ENCODE measurements around the gene ZNF224. TPM values are rescaled to one million over a fixed set of nuclear protein-coding genes. Genes with fewer than 3 reads are reported as not detected.
"Not testable (repeated sequence)": the region's sequence is repeated elsewhere in the genome, so short reads cannot be mapped to it uniquely, and the experiment has no call there.

The ZNF224 gene
- polyA plus RNA-seq (2013, experiment 1 of 2; ENCODE audit: insufficient read length), result 8.8 TPM
- polyA plus RNA-seq (2013, experiment 2 of 2; ENCODE audit: insufficient read length), result 8.4 TPM

- peak; percentile 92 for DNase-seq
These were observed at the start of gene ZNF224 for GRCh38 chr19:44093931-44094765. Gene ZNF224 (plus strand): TSS chr19:44094361. CDS start chr19:44097874, 3,513 bp downstream.

- no peak for DNase-seq
These were observed 43.2 kb upstream of the ZNF224 start for GRCh38 chr19:44050740-44051649.

GRCh38 chr19:44051650-44052402 is 42.3 kb upstream of the ZNF224 start, which contains the start of gene ZNF223:
Gene ZNF223 (plus strand): TSS chr19:44052036. CDS start chr19:44055177, 3,141 bp downstream.
- DNase-seq, result peak; percentile 94

DNA sequence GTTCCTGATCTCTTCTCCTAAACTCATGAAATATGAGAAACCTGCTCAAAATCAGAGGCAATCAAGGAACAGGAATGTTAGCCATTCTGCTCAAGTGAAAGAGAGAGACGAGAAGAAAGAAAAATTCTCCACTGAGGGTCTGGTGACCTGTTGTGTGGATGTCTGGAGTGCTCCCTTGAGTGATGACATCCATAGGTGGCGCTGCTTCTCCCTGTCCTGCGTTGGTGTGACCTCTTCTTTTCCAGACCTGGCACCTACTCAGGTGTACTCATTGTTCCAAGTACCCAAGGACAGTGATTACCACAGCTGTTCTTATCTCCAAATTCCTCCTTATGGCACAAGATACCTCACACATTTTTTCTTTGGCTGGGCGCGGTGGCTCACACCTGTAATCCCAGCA is 38.3 kb upstream of the ZNF224 start:
- DNase-seq, result no peak

- no peak for DNase-seq
These were observed 34.9 kb upstream of the ZNF224 start for GRCh38 chr19:44059229-44059628.

- no peak for DNase-seq
These were observed 33.1 kb upstream of the ZNF224 start for GRCh38 chr19:44061038-44061437.

DNA sequence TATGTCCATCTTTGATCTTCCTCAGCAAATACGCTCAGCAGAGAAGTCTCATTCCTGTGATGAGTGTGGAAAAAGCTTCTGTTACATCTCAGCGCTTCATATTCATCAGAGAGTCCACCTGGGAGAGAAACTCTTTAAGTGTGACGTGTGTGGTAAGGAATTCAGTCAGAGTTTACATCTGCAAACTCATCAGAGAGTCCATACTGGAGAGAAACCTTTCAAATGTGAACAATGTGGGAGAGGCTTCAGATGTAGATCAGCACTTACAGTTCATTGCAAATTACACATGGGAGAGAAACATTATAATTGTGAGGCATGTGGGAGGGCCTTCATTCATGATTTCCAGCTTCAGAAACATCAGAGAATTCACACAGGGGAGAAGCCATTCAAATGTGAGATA is 27.9 kb upstream of the ZNF224 start:
- DNase-seq, result no peak

- DNase-seq, result no peak
These were observed 24.7 kb upstream of the ZNF224 start for GRCh38 chr19:44069415-44069814.

DNA sequence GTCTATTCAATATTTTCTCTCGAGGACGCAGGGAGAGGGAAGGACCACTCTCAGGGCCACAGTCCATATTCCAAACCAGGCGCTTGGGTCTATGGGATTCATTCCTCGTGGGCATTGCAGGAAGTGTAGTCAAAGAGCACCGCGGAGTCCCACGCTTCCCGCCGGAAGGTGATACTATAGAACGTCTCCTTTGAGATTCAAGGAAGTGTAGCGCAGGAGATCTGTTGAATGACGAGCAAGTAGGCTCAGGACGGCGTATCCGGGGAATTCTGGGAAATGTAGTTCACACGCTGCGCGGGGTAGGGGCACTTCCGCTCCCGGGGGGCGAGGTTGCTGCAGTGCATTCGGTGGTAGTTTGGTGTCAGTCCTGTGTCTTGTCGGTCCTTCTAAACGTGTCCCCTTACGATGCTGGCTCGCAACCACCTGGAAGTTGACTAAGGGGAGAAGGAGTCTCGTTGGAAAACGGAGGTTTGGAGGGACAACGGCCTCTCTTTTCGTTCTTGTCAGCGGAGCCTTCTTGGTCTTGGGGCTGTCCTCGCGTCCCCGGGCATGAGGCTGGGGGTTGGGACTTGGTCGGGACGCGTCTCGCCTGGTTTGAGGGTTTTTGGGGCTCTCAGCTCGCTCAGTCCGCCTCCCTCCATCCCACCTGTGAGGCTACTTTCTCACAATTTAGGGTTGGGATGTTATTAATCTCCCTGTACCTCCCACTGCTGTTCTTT is 22.2 kb upstream of the ZNF224 start, which contains the start of gene ZNF284:
Gene ZNF284, plus strand, starts transcription at position 336 of the 719 bp plus-strand sequence. CDS start 4,231 bp downstream, outside the sequence.
- DNase-seq, result peak; percentile 93

DNA sequence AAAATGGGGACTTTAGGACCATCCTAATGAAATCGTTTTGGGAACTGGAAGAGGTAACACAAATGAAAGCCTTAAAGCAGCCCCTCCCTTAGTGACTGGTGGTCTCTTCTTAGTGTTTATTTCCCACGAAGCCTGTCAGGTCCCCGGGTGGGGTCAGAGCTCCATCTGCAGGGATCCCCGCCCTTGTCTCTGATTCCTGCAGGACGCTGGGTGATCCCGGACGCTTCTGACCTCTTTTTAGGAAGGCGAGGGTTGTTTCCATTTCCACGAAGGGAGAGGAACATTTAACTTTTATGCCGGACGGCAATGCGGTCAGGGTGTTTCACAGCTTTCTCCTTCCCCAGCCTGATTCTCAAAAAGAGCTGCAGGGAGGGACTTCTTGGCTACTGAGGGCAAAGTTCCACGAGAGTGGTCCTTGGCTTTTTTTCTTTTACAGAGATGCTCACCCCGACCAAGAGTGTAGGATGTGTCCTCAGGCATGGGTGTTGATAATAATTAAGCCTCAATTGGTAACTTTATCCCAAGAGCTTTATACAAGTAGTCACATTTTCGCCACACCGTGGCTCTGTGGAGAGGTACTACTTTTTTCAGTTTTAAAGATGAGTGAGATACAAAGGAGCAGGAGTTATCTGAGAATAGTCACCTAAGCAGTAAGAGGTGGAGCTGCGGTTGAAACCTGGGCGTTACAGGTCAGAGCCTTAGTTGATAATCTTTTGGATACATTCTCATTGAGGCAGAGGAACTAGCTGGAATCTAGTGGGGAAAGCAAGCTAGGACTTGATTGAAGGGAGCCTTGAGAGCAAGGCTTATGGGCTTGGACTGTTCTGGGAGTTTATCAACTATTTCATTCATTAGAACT is 21.4 kb upstream of the ZNF224 start:
- peak; percentile 1 for DNase-seq

GRCh38 chr19:44076325-44076724 is 17.8 kb upstream of the ZNF224 start:
- DNase-seq, result no peak

GRCh38 chr19:44092108-44092507 is 2.1 kb upstream of the ZNF224 start:
- no peak for DNase-seq

DNA sequence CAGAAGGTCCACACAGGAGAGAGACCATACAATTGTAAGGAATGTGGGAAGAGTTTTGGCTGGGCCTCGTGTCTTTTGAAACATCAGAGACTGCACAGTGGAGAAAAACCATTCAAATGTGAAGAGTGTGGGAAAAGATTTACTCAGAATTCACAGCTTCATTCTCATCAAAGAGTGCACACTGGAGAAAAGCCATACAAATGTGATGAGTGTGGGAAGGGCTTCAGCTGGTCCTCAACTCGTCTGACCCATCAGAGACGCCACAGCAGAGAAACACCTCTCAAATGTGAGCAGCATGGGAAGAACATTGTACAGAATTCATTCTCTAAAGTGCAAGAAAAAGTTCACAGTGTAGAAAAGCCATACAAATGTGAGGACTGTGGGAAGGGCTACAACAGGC is 13.6 kb downstream of the ZNF224 start:
- no peak for DNase-seq

DNA sequence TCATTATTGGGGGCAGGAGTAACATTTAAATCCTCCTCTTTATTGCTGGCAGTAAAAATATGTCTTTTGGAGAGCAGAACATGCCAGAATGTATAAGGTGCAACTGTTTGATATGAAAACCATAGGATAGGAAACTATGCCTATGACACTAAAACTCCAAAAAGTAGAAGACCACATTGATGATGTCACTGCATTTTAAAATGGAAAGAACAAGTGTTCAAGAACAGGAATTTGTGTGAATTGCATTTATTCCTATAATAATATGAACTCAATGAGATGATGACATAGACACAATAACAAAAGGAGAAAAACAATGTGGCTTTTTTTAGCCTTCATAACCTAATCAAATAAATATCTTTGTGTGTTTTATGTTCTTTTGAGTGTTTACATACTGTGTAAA is 15.3 kb downstream of the ZNF224 start:
- no peak for DNase-seq

GRCh38 chr19:44111910-44112463 is 17.8 kb downstream of the ZNF224 start:
- peak; percentile 81 for DNase-seq

DNA sequence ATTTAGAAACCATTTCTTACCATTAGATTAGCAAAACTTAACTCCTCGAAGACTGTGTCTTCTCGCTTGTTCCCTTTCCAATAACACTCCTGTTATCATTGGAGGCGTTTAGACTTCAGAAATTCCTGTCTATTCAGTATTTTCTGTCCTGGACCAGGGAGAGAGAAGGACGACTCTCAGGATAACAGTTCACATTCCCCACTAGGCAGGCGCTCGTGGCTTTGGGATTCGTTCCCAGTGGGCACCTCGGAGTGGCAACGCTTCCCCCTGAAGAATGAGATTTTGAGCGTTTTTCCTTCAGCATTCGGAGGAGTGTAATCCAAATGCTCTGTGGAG is 18.6 kb downstream of the ZNF224 start:
- no peak for DNase-seq

- DNase-seq, result peak; percentile 99
These were observed 19.1 kb downstream of the ZNF224 start, which contains the start of gene ZNF225 for GRCh38 chr19:44113138-44113783. Gene ZNF225 (plus strand): TSS chr19:44113399. CDS start chr19:44115828, 2,429 bp downstream.

- no peak for DNase-seq
These were observed 19.7 kb downstream of the ZNF224 start for GRCh38 chr19:44113784-44114390.

DNA sequence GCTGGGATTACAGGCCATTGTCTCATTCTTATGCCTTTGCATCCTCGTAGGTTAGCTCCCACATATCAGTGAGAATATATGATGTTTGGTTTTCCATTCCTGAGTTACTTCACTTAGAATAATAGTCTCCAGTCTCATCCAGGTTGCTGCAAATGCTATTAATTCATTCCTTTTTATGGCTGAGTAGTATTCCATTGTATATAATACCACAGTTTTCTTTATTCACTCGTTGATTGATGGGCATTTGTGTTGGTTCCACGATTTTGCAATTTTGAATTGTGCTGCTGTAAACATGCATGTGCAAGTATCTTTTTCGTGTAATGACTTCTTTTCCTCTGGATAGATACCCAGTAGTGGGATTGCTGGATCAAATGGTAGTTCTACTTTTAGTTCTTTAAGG is 27.0 kb downstream of the ZNF224 start:
- DNase-seq, result not testable (repeated sequence)
